Kidney epithelial cell (primary cell): ENCODE data around the gene LRRC51. TPM values are rescaled to one million over a fixed set of nuclear protein-coding genes. Genes with fewer than 3 reads are reported as not detected.
A peak's percentile ranks its signal among the peaks of the same experiment; 100 is the strongest.

Experiments used
- DNase-seq: peaks from one replicate; pipeline ENCODE4 v3.0.0-alpha.2; 2010; ENCODE audit warnings: low read depth
- H3K27me3 ChIP-seq: 2 replicates; pipeline ENCODE4 v1.6.0; 2011; ENCODE audit warnings: low read length; ENCODE audit not compliant: control insufficient read depth, insufficient read depth
- H3K36me3 ChIP-seq: 2 replicates; pipeline ENCODE4 v1.5.1; 2011; ENCODE audit warnings: low read length; ENCODE audit not compliant: control insufficient read depth, insufficient read depth
- H3K4me3 ChIP-seq: 2 replicates; pipeline ENCODE4 v1.5.1; 2011; ENCODE audit warnings: low read depth, mild to moderate bottlenecking, control low read depth, low read length
- CTCF ChIP-seq: IDR thresholded peaks from 2 replicates; pipeline ENCODE4 v1.5.1; 2011; ENCODE audit warnings: mild to moderate bottlenecking, moderate library complexity, low read length, control low read depth, inconsistent platforms; ENCODE audit not compliant: insufficient read depth, poor library complexity, severe bottlenecking
- total RNA-seq: library from RNA; depleted of rRNA; stranded (reverse); fragments of >200 nt; gene quantifications from 2 replicates; pipeline ENCODE4 v1.2.3, GENCODE V29; 2015

Gene LRRC51
- total RNA-seq, 1 donor from 2014 or later, result 5.7 TPM

DNA sequence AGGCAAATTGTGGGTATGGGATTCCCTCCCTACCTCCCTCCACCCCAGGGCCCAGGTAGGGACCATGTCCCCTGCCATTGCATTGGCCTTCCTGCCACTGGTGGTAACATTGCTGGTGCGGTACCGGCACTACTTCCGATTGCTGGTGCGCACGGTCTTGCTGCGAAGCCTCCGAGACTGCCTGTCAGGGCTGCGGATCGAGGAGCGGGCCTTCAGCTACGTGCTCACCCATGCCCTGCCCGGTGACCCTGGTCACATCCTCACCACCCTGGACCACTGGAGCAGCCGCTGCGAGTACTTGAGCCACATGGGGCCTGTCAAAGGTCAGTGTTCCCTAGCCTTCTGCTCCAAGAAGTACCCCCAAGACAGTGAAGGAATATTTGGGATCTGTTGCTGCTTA, 25.2 kb downstream of the LRRC51 start, which contains the start of gene TOMT:
TSS of gene TOMT (plus strand) at position 37 of the 400 bp plus-strand sequence. CDS start at position 65, 28 bp downstream.
- TF ChIP-seq CTCF, result no peak
- no peaks in the 10 kb centered on the region for H3K36me3 ChIP-seq
- no peak within 1 kb of the TSS for H3K4me3 ChIP-seq
- no peak for DNase-seq
- H3K27me3 ChIP-seq, result no peaks in the 10 kb centered on the region

GRCh38 chr11:72111300-72112142, 30.9 kb downstream of the LRRC51 start:
- no peaks in the 10 kb centered on the region for H3K36me3 ChIP-seq
- no peak for DNase-seq
- H3K27me3 ChIP-seq, result no peaks in the 10 kb centered on the region
- peak overlapping the region; percentile 55 for H3K4me3 ChIP-seq
- no peak for TF ChIP-seq CTCF

GRCh38 chr11:72112143-72112977, 31.7 kb downstream of the LRRC51 start, which contains the start of gene ANAPC15:
TSS of gene ANAPC15 (minus strand) at chr11:72112695. CDS start at chr11:72111276, 1,419 bp downstream.
- Histone ChIP-seq H3K4me3 (peak within 1 kb of the TSS; percentile 55), H3K36me3 (no peaks in the 10 kb centered on the region), H3K27me3 (no peaks in the 10 kb centered on the region)
- peak; percentile 99 for DNase-seq
- TF ChIP-seq CTCF, result no peak

- Histone ChIP-seq H3K36me3 (no peaks in the 10 kb centered on the region), H3K27me3 (no peaks in the 10 kb centered on the region), H3K4me3 (peak overlapping the region; percentile 15)
- no peak for TF ChIP-seq CTCF
- DNase-seq, result no peak
Measured at GRCh38 chr11:72112978-72113808, 32.5 kb downstream of the LRRC51 start.

- no peak overlapping the region for H3K4me3 ChIP-seq
- H3K27me3 ChIP-seq, result no peaks in the 10 kb centered on the region
- TF ChIP-seq CTCF, result no peak
- H3K36me3 ChIP-seq, result no peaks in the 10 kb centered on the region
- no peak for DNase-seq
Measured at GRCh38 chr11:72114570-72114969, 33.9 kb downstream of the LRRC51 start.
